NT2/D1 (cell line): ENCODE measurements around the gene CEP41.

Source experiments
- DNase-seq: peaks from one replicate; pipeline ENCODE4 v3.0.0-alpha.2; 2011; ENCODE audit warnings: low read depth, low spot score
- H3K27me3 ChIP-seq: 2 replicates; pipeline ENCODE4 v1.6.0; 2011; ENCODE audit warnings: mild to moderate bottlenecking; ENCODE audit not compliant: insufficient read length, insufficient read depth
- H3K36me3 ChIP-seq: 2 replicates; pipeline ENCODE4 v1.6.1; 2011; ENCODE audit warnings: mild to moderate bottlenecking, low read length, mixed read lengths; ENCODE audit not compliant: insufficient read depth, insufficient read length
- H3K4me1 ChIP-seq: 2 replicates; pipeline ENCODE4 v1.5.1; 2011; ENCODE audit not compliant: insufficient read depth, insufficient read length
- H3K4me3 ChIP-seq: 2 replicates; pipeline ENCODE4 v1.5.1; 2011; ENCODE audit warnings: low read depth; ENCODE audit not compliant: insufficient read length
- H3K9ac ChIP-seq: 2 replicates; pipeline ENCODE4 v1.6.0; 2011; ENCODE audit warnings: low read depth; ENCODE audit not compliant: insufficient read length
- H3K9me3 ChIP-seq: 2 replicates; pipeline ENCODE4 v1.5.1; 2011; ENCODE audit warnings: mild to moderate bottlenecking, low read length; ENCODE audit not compliant: insufficient read depth
- SUZ12 ChIP-seq: IDR thresholded peaks from 2 replicates; pipeline ENCODE4 v1.6.1; 2011; ENCODE audit not compliant: insufficient read length, insufficient read depth; ENCODE audit errors: extremely low read depth
- YY1 ChIP-seq: IDR thresholded peaks from 2 replicates; pipeline ENCODE4 v1.6.1; 2011; ENCODE audit not compliant: insufficient read length, insufficient read depth
- ZNF274 ChIP-seq: IDR thresholded peaks from 2 replicates; pipeline ENCODE4 v1.6.1; 2011; ENCODE audit warnings: mild to moderate bottlenecking, low read depth, low read length

The CEP41 gene

DNA sequence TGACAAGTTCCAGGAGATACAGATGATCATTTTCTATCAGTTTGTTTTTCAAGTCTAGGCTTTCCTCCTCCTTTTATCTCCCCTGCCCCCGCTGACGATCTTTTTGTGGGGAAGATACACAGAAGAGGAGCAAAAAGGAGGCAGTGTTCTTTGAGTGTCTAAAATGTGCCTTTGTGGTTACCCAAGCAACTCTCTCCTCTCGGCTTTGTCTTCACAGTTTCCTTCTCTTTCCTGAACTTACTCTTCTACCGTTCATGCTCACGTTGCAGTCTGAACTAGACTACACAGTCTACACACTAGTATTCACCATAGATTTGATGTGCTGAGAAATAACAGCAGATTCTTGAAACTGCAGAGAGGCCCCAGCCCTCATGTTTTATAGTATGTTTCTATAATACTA, 23.6 kb downstream of the CEP41 start:
- no peaks in the 10 kb centered on the region for H3K9me3 ChIP-seq
- H3K4me3 ChIP-seq: no peak overlapping the region
- H3K9ac ChIP-seq: no peak overlapping the region
- no peaks in the 10 kb centered on the region for H3K4me1 ChIP-seq
- TF ChIP-seq YY1: no peak
- TF ChIP-seq SUZ12: no peak
- TF ChIP-seq ZNF274: no peak
- H3K36me3 ChIP-seq: no peaks in the 10 kb centered on the region
- H3K27me3 ChIP-seq: no peaks in the 10 kb centered on the region
- DNase-seq: no peak

DNA sequence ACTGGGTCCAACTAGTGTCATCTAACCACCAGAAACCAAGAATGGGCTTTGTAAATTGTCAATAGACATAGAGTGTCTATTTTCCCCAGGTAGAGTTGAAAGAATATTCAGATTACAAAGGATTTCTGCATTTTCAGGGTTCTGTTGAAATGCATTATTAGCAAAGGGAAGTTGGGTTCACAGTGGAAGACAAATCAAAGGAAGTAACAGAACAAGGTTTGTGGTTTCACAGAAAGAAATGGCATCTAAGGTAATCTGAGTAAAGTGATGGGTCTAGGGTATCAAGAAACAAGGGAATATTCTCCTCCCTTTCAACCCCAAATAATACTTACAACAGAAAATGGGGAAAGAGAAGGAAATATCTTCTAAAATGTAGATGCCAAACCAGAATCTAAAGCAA, 25.8 kb downstream of the CEP41 start:
- no peak for DNase-seq
- Histone ChIP-seq H3K4me3 (no peak overlapping the region), H3K27me3 (no peaks in the 10 kb centered on the region), H3K9ac (no peak overlapping the region), H3K4me1 (no peaks in the 10 kb centered on the region), H3K9me3 (no peaks in the 10 kb centered on the region), H3K36me3 (peaks cover 7% of the 10 kb centered on the region)
- TF ChIP-seq ZNF274 (no peak), YY1 (no peak), SUZ12 (no peak)

DNA sequence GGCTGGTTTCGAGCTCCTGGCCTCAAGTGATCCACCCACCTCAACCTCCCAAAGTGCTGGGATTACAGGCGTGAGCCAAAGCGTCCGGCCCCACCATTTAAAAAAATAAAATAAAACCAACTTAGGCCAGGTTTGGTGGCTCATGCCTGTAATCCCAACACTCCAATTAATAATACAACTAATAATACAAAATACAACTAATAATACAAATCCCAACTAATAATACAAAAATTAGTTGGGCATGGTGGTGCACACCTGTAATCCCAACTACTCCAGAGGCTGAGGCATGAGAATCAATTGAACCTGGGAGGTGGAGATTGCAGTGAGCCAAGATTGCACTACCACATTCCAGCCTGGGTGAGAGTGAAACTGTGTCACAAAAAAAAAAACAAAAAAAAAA, 27.6 kb downstream of the CEP41 start:
- Histone ChIP-seq H3K36me3 (peaks cover 7% of the 10 kb centered on the region), H3K9me3 (no peaks in the 10 kb centered on the region), H3K4me3 (no peak overlapping the region), H3K4me1 (no peaks in the 10 kb centered on the region), H3K9ac (no peak overlapping the region), H3K27me3 (no peaks in the 10 kb centered on the region)
- DNase-seq: no peak
- no peak for TF ChIP-seq SUZ12
- no peak for TF ChIP-seq ZNF274
- TF ChIP-seq YY1: no peak

DNA sequence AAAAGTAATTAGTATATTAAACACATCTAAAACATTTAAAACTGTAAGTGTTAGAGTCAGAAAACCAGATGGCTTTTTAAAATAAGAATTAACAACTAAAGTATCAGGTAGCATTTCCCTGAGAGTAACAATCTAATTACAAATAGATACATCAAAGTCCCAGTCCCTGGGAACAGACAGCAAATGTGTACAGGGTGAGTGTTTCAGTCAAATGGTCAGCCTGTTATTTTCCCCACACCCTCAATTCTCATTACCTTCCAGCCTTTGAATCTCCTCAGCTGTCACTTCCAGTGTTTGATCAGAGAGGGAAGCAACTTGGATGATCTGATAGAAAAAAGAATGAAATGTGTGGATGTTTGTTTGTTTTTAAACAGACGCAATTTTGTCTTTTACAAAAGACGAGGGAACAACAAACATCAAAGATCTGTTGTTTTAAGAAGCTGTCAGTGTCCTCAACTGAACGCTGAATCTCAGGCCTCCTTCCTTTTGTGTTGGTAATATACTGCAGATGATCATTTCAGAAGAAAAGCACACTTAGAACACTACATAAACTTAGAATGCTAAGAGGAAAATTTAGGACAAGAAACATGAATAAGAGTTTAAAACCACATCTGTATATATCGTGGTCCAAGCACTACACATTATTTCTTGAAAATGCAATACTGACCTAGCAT, 29.8 kb downstream of the CEP41 start:
- H3K9ac ChIP-seq: no peak overlapping the region
- TF ChIP-seq ZNF274: no peak
- no peak for TF ChIP-seq YY1
- no peak for TF ChIP-seq SUZ12
- H3K27me3 ChIP-seq: no peaks in the 10 kb centered on the region
- no peak for DNase-seq
- H3K9me3 ChIP-seq: no peaks in the 10 kb centered on the region
- H3K4me1 ChIP-seq: no peaks in the 10 kb centered on the region
- no peak overlapping the region for H3K4me3 ChIP-seq
- H3K36me3 ChIP-seq: peaks cover 7% of the 10 kb centered on the region

DNA sequence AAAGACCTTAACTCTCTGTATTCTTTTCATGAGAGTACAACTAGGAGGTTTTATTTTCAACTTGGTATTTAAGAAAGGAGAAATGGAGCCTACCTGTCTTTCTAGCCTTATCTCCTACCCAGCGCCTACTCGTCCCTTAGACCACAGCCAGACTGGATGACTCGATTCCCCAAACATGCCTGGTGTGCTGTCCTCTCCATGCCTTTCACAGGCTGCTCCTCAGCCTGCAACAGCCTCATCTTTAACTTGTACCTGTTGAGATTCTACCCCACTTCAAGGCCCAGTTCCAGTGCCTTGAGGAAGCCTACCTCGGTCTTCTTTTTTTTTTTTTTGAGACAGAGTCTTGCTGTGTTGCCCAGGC, 31.1 kb downstream of the CEP41 start:
- TF ChIP-seq SUZ12: no peak
- TF ChIP-seq YY1: no peak
- no peak for TF ChIP-seq ZNF274
- DNase-seq: no peak
- no peak overlapping the region for H3K9ac ChIP-seq
- H3K27me3 ChIP-seq: no peaks in the 10 kb centered on the region
- peaks cover 7% of the 10 kb centered on the region for H3K36me3 ChIP-seq
- H3K4me1 ChIP-seq: no peaks in the 10 kb centered on the region
- no peak overlapping the region for H3K4me3 ChIP-seq
- no peaks in the 10 kb centered on the region for H3K9me3 ChIP-seq

DNA sequence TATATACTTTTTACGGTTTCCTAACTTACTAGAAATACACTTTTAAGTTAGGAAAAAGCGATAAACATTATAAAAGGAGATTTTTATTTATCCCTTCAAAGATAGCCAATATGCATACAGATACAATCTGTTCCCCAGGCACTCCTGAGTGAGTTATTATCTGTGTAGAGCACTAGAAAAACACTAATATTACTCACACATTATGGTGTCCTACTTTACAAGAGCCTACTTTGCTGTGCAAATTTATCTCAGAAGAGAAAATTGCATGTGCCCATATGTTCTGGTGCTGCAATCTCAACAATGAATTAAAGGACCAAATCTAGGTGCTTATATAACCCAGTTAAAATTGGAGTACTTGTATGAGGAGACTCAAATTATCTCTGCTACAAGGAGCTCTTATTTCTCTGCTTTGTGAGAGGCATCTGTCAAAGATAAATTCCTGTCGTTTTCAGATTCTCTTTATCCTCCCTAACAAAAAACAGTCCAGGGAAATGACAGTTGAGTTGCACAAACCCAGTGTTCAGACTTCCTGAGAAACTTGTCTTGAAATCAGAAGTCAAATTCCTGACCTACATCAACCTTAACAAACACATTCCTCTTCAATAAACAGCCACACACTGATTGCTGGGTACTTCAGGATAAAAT, 31.6 kb downstream of the CEP41 start:
- no peaks in the 10 kb centered on the region for H3K9me3 ChIP-seq

DNA sequence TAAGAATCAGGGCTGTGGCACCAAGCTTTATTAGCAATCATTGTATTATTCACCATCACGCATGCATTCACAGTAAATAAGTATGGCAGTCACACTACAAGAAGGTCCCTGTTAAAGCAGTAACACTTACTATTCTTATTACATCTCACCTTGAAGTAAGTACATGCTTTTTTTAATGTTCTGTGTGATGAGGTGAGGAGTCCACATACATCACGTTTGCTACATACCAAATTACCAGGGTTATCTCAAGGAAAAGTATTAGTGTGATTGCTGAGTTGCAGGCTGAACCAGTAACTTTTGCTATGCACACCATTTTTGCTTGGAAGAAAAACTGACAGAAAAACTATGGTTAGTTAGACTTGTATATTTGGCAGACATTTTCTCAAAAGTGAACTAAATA, 35.8 kb downstream of the CEP41 start:
- Histone ChIP-seq H3K9me3 (no peaks in the 10 kb centered on the region), H3K4me1 (no peaks in the 10 kb centered on the region), H3K36me3 (peaks cover 17% of the 10 kb centered on the region), H3K27me3 (no peaks in the 10 kb centered on the region), H3K9ac (no peak overlapping the region), H3K4me3 (no peak overlapping the region)
- no peak for DNase-seq
- TF ChIP-seq ZNF274: no peak
- TF ChIP-seq SUZ12: no peak
- TF ChIP-seq YY1: no peak

More for the DNA sequence above, 31.6 kb downstream of the CEP41 start:
- H3K9ac ChIP-seq: no peak overlapping the region
- no peaks in the 10 kb centered on the region for H3K27me3 ChIP-seq
- H3K4me3 ChIP-seq: no peak overlapping the region
- peaks cover 7% of the 10 kb centered on the region for H3K36me3 ChIP-seq
- TF ChIP-seq YY1 (no peak), ZNF274 (no peak), SUZ12 (no peak)
- DNase-seq: no peak
- no peaks in the 10 kb centered on the region for H3K4me1 ChIP-seq
